Heart left ventricle (tissue), 13 donors: ENCODE data around the gene EPX.

Source experiments
- CTCF ChIP-seq, 12 donors: fragments of 200-600 bp; sonication (generic) in 4 of 12; IDR thresholded peaks; one replicate each; pipeline versions ENCODE4 v1.5.0 to v1.8.0; 2018 to 2022; ENCODE audit warnings: antibody characterized with exemption in 12 of 12, mild to moderate bottlenecking in 5 of 12
- POLR2A ChIP-seq, 2 donors: fragments of 450-650 bp; IDR thresholded peaks; one replicate each; pipeline ENCODE4 v1.6.1; 2017; ENCODE audit warnings: antibody characterized with exemption in 2 of 2, mild to moderate bottlenecking in 2 of 2, moderate library complexity in 2 of 2
- donor health status: ischemic (EF 13 %, LVEDD 7.1; RV severe dilation, severe dysfunction).
- donor health status: DM: no; HTN: yes; CAD: no.
- donor health status: DM: no; HTN: no; CAD: no.
- donor health status: ischemic (EF 25% LVEDD 6.9; RV normal size, moderate dysfunction).
- donor health status: ischemic (EF 25% LVEDD 5.7; RV mildly dilated, moderate dysfunction).
- donor health status: ischemic (EF 35%, LVEDD 5.7; RV mildly dilated, moderate dysfunction).
- donor health status: nonischemic (EF 11% LVEDD 7.7; RV severe dilation, severe dysfunction).
- donor health status: DM: yes; HTN: yes; CAD: no.
- donor health status: PGD.
- donor health status: ischemic (EF 29% LVEDD 5.4; RV normal size, mild dysfunction).
- donor health status: nonischemic (EF 23%, LVEDD 6.1; RV moderate dilation, normal function).

- no peak for TF ChIP-seq CTCF (IDR thresholded peaks at IDR 0.05)
- TF ChIP-seq POLR2A (IDR thresholded peaks at IDR 0.05) = no peak
Measured at GRCh38 chr17:58184986-58185761, 7.4 kb upstream of the EPX start.
